PFSK-1 (cell line): ENCODE data around the gene CXCL12.

Source experiments
- FOXP2 ChIP-seq: optimal IDR thresholded peaks from 2 replicates; pipeline ENCODE3; 2011; ENCODE audit warnings: borderline replicate concordance, control low read depth, inconsistent platforms; ENCODE audit not compliant: insufficient read depth; ENCODE audit errors: extremely low read length, extremely low read depth
- POLR2AphosphoS5 ChIP-seq: IDR thresholded peaks from 2 replicates; pipeline ENCODE4 v1.6.1; 2012; ENCODE audit warnings: low read depth, mild to moderate bottlenecking, control low read depth, low read length, moderate library complexity
- REST ChIP-seq, 2 experiments: IDR thresholded peaks; 2 replicates each; pipeline versions ENCODE4 v1.6.1 to v1.8.0; 2011 to 2012; ENCODE audit warnings: low read depth in 2 of 2, low read length in 2 of 2, control low read depth in 1 of 2, inconsistent platforms in 1 of 2, mild to moderate bottlenecking in 1 of 2, moderate library complexity in 1 of 2; ENCODE audit not compliant: insufficient read depth in 1 of 2
- SIN3A ChIP-seq: IDR thresholded peaks from 2 replicates; pipeline ENCODE4 v1.6.1; 2012; ENCODE audit warnings: mild to moderate bottlenecking, low read length, moderate library complexity, borderline replicate concordance; ENCODE audit not compliant: insufficient read depth
- TAF1 ChIP-seq: IDR thresholded peaks from 2 replicates; pipeline ENCODE4 v1.6.1; 2012; ENCODE audit warnings: low read length, control low read depth, borderline replicate concordance; ENCODE audit not compliant: insufficient read depth

The CXCL12 gene

GRCh38 chr10:44396671-44397191 is 11.8 kb upstream of the CXCL12 start:
- TF ChIP-seq SIN3A (no peak), FOXP2 (no peak), POLR2AphosphoS5 (no peak), REST (IDR thresholded peaks at IDR 0.05; ENCODE audit: insufficient read depth in 1 of 2, low read depth in 2 of 2, low read length in 2 of 2) (no peak), TAF1 (no peak)

GRCh38 chr10:44395902-44396670 is 11.2 kb upstream of the CXCL12 start:
- TF ChIP-seq FOXP2 (no peak), REST (IDR thresholded peaks at IDR 0.05; ENCODE audit: insufficient read depth in 1 of 2, low read depth in 2 of 2, low read length in 2 of 2) (no peak), POLR2AphosphoS5 (no peak)

GRCh38 chr10:44395396-44395795 is 10.5 kb upstream of the CXCL12 start:
- no peak for TF ChIP-seq FOXP2
- TF ChIP-seq SIN3A = no peak
- no peak for TF ChIP-seq TAF1
- no peak for TF ChIP-seq REST (IDR thresholded peaks at IDR 0.05; ENCODE audit: insufficient read depth in 1 of 2, low read depth in 2 of 2, low read length in 2 of 2)
- TF ChIP-seq POLR2AphosphoS5 = no peak

GRCh38 chr10:44394696-44395381 is 9.9 kb upstream of the CXCL12 start:
- TF ChIP-seq SIN3A (no peak), POLR2AphosphoS5 (no peak), FOXP2 (no peak), TAF1 (no peak), REST (IDR thresholded peaks at IDR 0.05; ENCODE audit: insufficient read depth in 1 of 2, low read depth in 2 of 2, low read length in 2 of 2) (no peak)
